CD14-positive monocyte (primary cell): ENCODE results near the gene LRRC8C. TPM values are rescaled to one million over a fixed set of nuclear protein-coding genes. Genes with fewer than 3 reads are reported as not detected.
A peak's percentile ranks its signal among the peaks of the same experiment; 100 is the strongest.

Experiments used
- DNase-seq, 3 donors: peaks; one replicate each; pipeline ENCODE4 v3.0.0-alpha.2; 2011 to 2022
- H2AFZ ChIP-seq: 2 replicates; pipeline ENCODE4 v1.6.0; 2012; ENCODE audit warnings: mild to moderate bottlenecking, low read depth, low read length, inconsistent platforms; ENCODE audit not compliant: insufficient read depth, poor library complexity, severe bottlenecking
- H3K27ac ChIP-seq, 2 donors: 1 replicate in 1 of 2; 2 replicates in 1 of 2; pipeline ENCODE4 v1.5.1; 2012 to 2013; ENCODE audit warnings: low read length in 2 of 2, control low read depth in 1 of 2, inconsistent platforms in 1 of 2, low read depth in 1 of 2, mild to moderate bottlenecking in 1 of 2
- H3K27me3 ChIP-seq, 2 donors: one replicate each; pipeline versions ENCODE4 v1.6.0 to v1.6.1; 2011 to 2013; ENCODE audit warnings: low read length in 2 of 2; ENCODE audit not compliant: control insufficient read depth in 2 of 2, insufficient read depth in 2 of 2
- H3K36me3 ChIP-seq, 2 donors: replicated peaks in 1 of 2; 1 replicate in 1 of 2; 2 replicates in 1 of 2; pipeline versions ENCODE4 v1.5.1 to v1.6.1; 2012 to 2013; ENCODE audit warnings: low read length in 2 of 2, control low read depth in 1 of 2, inconsistent platforms in 1 of 2, mild to moderate bottlenecking in 1 of 2; ENCODE audit not compliant: insufficient read depth in 2 of 2, control insufficient read depth in 1 of 2
- H3K4me1 ChIP-seq, 2 donors: 1 replicate in 1 of 2; 2 replicates in 1 of 2; pipeline versions ENCODE4 v1.5.1 to v1.6.1; 2012 to 2013; ENCODE audit warnings: low read length in 2 of 2, control low read depth in 1 of 2, inconsistent platforms in 1 of 2, mild to moderate bottlenecking in 1 of 2, moderate library complexity in 1 of 2; ENCODE audit not compliant: insufficient read depth in 2 of 2, control insufficient read depth in 1 of 2
- H3K4me2 ChIP-seq: replicated peaks from 2 replicates; pipeline ENCODE3; 2012; ENCODE audit warnings: low read length, moderate library complexity, mild to moderate bottlenecking; ENCODE audit not compliant: poor library complexity, severe bottlenecking; ENCODE audit errors: extremely low read depth
- H3K4me3 ChIP-seq, 3 experiments: fragments of 200-600 bp in 1 of 3; sonication (generic) in 1 of 3; replicated peaks in 1 of 3; 1 replicate in 2 of 3; 2 replicates in 1 of 3; pipeline ENCODE4 v1.5.1; 2011 to 2013; ENCODE audit warnings: low read length in 3 of 3, mild to moderate bottlenecking in 3 of 3, control low read depth in 2 of 3, low read depth in 2 of 3, inconsistent platforms in 1 of 3, moderate library complexity in 1 of 3
- H3K79me2 ChIP-seq: 2 replicates; pipeline ENCODE4 v1.6.0; 2012; ENCODE audit warnings: mild to moderate bottlenecking, control low read depth, inconsistent platforms, low read length, moderate library complexity; ENCODE audit not compliant: insufficient read depth
- H3K9ac ChIP-seq: 2 replicates; pipeline ENCODE4 v1.6.0; 2017; ENCODE audit warnings: low read length, mild to moderate bottlenecking; ENCODE audit not compliant: insufficient read depth, poor library complexity, severe bottlenecking
- H3K9me3 ChIP-seq, 2 donors: replicated peaks in 1 of 2; 1 replicate in 1 of 2; 2 replicates in 1 of 2; pipeline versions ENCODE4 v1.5.1 to v1.6.1; 2012 to 2013; ENCODE audit warnings: low read length in 2 of 2, control low read depth in 1 of 2; ENCODE audit not compliant: control insufficient read depth in 1 of 2, insufficient read depth in 1 of 2
- H4K20me1 ChIP-seq: 2 replicates; pipeline ENCODE4 v1.6.0; 2012; ENCODE audit warnings: mild to moderate bottlenecking, low read length, control low read depth, moderate library complexity; ENCODE audit not compliant: insufficient read depth
- H3K27ac Mint-ChIP-seq, 7 donors: one replicate each; pipeline ENCODE4 v1.8.0; 2020; ENCODE audit warnings: mild to moderate bottlenecking in 7 of 7, mixed read lengths in 7 of 7, moderate library complexity in 6 of 7, inconsistent platforms in 2 of 7
- H3K27me3 Mint-ChIP-seq, 3 donors: one replicate each; pipeline ENCODE4 v1.8.0; 2021 to 2022; ENCODE audit warnings: low read depth in 3 of 3, mild to moderate bottlenecking in 3 of 3, mixed read lengths in 3 of 3, moderate library complexity in 3 of 3, inconsistent platforms in 1 of 3
- H3K36me3 Mint-ChIP-seq, 2 donors: one replicate each; pipeline ENCODE4 v1.8.0; 2020; ENCODE audit warnings: mixed read lengths in 2 of 2, inconsistent platforms in 1 of 2, mild to moderate bottlenecking in 1 of 2
- H3K4me1 Mint-ChIP-seq: one replicate; pipeline ENCODE4 v1.8.0; 2020; ENCODE audit warnings: mild to moderate bottlenecking, mixed read lengths
- H3K4me3 Mint-ChIP-seq, 2 donors: one replicate each; pipeline ENCODE4 v1.8.0; 2020; ENCODE audit warnings: mild to moderate bottlenecking in 2 of 2, mixed read lengths in 2 of 2, moderate library complexity in 1 of 2
- H3K9me3 Mint-ChIP-seq, 7 donors: one replicate each; pipeline ENCODE4 v1.8.0; 2020 to 2022; ENCODE audit warnings: mixed read lengths in 7 of 7, mild to moderate bottlenecking in 6 of 7, moderate library complexity in 6 of 7, inconsistent platforms in 2 of 7
- WGBS: methylation state at CpG from one replicate; pipeline ENCODE4 v1.1.5; 2013; ENCODE audit warnings: missing lambda C conversion rate; ENCODE audit not compliant: insufficient coverage; 5-methylcytosine and 5-hydroxymethylcytosine counted together
- intact Hi-C, 2 donors: fragments of 100-400 bp; cut with micrococcal nuclease; formaldehyde crosslinking; loops; one replicate each; pipeline versions ENCODE4 v1.15.0 to v1.15.1; 2023
- polyA plus RNA-seq, 3 donors: library from polyadenylated mRNA; depleted of rRNA in 1 of 3; unstranded in 2 of 3; stranded (reverse) in 1 of 3; fragments of 300-500 nt in 2 of 3; fragments of >200 nt in 1 of 3; fragmentation: Illumina TruSeq in 2 of 3; gene quantifications; 1 replicate in 2 of 3; 2 replicates in 1 of 3; pipeline ENCODE4 v1.2.3, GENCODE V29; 2012 to 2021
- TF ChIP-seq, protein P1 (sequence below): fragments of 200-600 bp; IDR thresholded peaks from one replicate; pipeline ENCODE4 v1.8.0; 2022; ENCODE audit warnings: antibody characterized with exemption, mild to moderate bottlenecking

Gene LRRC8C
- polyA plus RNA-seq, 3 donors, result 13.0 to 18.6 (median 16.3) TPM

DNA sequence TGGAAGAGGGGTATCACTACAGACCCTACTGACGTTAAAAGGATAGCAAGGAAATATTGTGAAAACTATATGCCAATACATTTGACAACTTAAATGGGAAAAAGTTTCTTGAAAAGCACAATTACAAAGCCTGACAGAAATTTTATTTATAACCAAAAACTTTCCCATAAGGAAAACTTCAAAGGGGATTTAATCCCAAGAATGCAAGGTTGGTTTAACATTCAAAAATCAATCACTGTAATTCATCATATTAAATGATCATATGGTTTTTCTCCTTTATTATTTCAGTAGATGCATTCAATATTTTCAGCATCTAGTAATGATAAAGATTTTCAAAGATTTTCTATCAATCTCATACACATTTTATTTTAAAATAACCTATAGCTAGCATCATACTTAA is 13.3 kb downstream of the LRRC8C start:
- no peak for DNase-seq
- Mint-ChIP-seq H3K9me3 (peaks cover 2 to 15% (median 6%) of the 10 kb centered on the region in 7 donors), H3K4me1 (peaks cover 43% of the 10 kb centered on the region), H3K36me3 (peaks cover 9 to 27% of the 10 kb centered on the region in 2 donors), H3K4me3 (no peak overlapping the region), H3K27ac (no peak overlapping the region), H3K27me3 (no peaks in the 10 kb centered on the region)
- H3K4me2 ChIP-seq, result no peak overlapping the region
- peaks cover 9 to 19% of the 10 kb centered on the region in 2 donors for H3K4me1 ChIP-seq
- no peak overlapping the region for H3K4me3 ChIP-seq
- H3K36me3 ChIP-seq, result peaks cover 0 to 6% of the 10 kb centered on the region in 2 donors
- H4K20me1 ChIP-seq, result peaks cover 91% of the 10 kb centered on the region
- H3K79me2 ChIP-seq, result peaks cover 100% of the 10 kb centered on the region
- no CpG with 5 or more reads among the region's 1 CpG for WGBS
- peaks cover 0 to 7% of the 10 kb centered on the region in 2 donors for H3K9me3 ChIP-seq
- no peaks in the 10 kb centered on the region for H3K27me3 ChIP-seq
- H2AFZ ChIP-seq, result no peak overlapping the region
- intact Hi-C loops, result no loop called here
- no peak overlapping the region for H3K9ac ChIP-seq
- TF ChIP-seq, protein P1, sequence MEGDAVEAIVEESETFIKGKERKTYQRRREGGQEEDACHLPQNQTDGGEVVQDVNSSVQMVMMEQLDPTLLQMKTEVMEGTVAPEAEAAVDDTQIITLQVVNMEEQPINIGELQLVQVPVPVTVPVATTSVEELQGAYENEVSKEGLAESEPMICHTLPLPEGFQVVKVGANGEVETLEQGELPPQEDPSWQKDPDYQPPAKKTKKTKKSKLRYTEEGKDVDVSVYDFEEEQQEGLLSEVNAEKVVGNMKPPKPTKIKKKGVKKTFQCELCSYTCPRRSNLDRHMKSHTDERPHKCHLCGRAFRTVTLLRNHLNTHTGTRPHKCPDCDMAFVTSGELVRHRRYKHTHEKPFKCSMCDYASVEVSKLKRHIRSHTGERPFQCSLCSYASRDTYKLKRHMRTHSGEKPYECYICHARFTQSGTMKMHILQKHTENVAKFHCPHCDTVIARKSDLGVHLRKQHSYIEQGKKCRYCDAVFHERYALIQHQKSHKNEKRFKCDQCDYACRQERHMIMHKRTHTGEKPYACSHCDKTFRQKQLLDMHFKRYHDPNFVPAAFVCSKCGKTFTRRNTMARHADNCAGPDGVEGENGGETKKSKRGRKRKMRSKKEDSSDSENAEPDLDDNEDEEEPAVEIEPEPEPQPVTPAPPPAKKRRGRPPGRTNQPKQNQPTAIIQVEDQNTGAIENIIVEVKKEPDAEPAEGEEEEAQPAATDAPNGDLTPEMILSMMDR, result no peak
- H3K27ac ChIP-seq, result no peak overlapping the region

DNA sequence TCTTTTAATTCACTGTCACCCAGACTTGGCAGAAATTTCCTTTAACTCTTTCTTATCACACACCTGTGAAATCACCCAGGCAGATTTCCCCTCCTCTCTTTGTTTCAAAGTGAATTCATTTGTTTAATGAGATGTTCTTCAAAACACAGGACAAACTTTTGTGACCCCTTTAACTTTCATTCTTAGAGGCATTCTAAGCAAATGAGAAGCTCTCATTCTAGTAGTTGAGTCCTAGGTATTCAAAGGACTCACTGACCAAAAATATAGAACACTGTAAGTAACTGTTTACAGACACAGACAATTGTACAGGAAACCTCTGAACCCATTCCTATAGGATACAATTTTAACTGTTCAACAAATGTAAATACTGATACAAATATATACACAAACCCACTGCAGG is 16.9 kb downstream of the LRRC8C start:
- Mint-ChIP-seq H3K4me3 (no peak overlapping the region), H3K27ac (peak overlapping the region in 3 of 7 donors; percentile 12 to 81 (median 50)), H3K27me3 (no peaks in the 10 kb centered on the region), H3K36me3 (peaks cover 12 to 24% of the 10 kb centered on the region in 2 donors), H3K4me1 (peaks cover 38% of the 10 kb centered on the region), H3K9me3 (peaks cover 2 to 15% (median 6%) of the 10 kb centered on the region in 7 donors)
- H3K4me2 ChIP-seq, result no peak overlapping the region
- H2AFZ ChIP-seq, result no peak overlapping the region
- no peak for DNase-seq
- H3K27ac ChIP-seq, result peak overlapping the region in 1 of 2 donors; percentile 7
- no peaks in the 10 kb centered on the region for H3K27me3 ChIP-seq
- peaks cover 0 to 4% of the 10 kb centered on the region in 2 donors for H3K4me1 ChIP-seq
- peaks cover 93% of the 10 kb centered on the region for H4K20me1 ChIP-seq
- TF ChIP-seq, protein P1, result no peak
- no peak overlapping the region for H3K4me3 ChIP-seq
- H3K9ac ChIP-seq, result no peak overlapping the region
- peaks cover 0 to 7% of the 10 kb centered on the region in 2 donors for H3K9me3 ChIP-seq
- H3K79me2 ChIP-seq, result peaks cover 100% of the 10 kb centered on the region
- H3K36me3 ChIP-seq, result peaks cover 0 to 6% of the 10 kb centered on the region in 2 donors
- intact Hi-C loops, result no loop called here
